Measurements from ENCODE around the gene PRAMEF14. TPM values are rescaled to one million over a fixed set of nuclear protein-coding genes. Genes with fewer than 3 reads are reported as not detected.
"Not testable (repeated sequence)": the region's sequence is repeated elsewhere in the genome, so short reads cannot be mapped to it uniquely, and the experiment has no call there.

PRAMEF14 gene
- polyA plus RNA-seq, 1 donor from 2014 or later: not detected

GRCh38 chr1:13366536-13366935 lies 19.6 kb upstream of the PRAMEF14 start:
- H3K9me2 ChIP-seq (ENCODE audit: insufficient read depth, low read length); H3K9me3 ChIP-seq (ENCODE audit: low read length); H4K20me1 ChIP-seq (ENCODE audit: insufficient read depth); H3K27ac ChIP-seq (ENCODE audit: low read length); H3K79me2 ChIP-seq (replicated peaks; ENCODE audit: insufficient read depth, low read length); H3K4me2 ChIP-seq (ENCODE audit: low read length); H3K9ac ChIP-seq (ENCODE audit: low read length); H3K27me3 ChIP-seq (ENCODE audit: insufficient read depth, low read depth, low read length); H3F3A ChIP-seq (ENCODE audit: insufficient read depth, low read length, poor library complexity, severe bottlenecking); H2AFZ ChIP-seq (ENCODE audit: low read depth, low read length); H3K4me3 ChIP-seq (ENCODE audit: low read length); H3K36me3 ChIP-seq (ENCODE audit: insufficient read depth, low read length): not testable (repeated sequence)

- H3K9me2 ChIP-seq (ENCODE audit: insufficient read depth, low read length): not testable (repeated sequence)
Measured at GRCh38 chr1:13364928-13365327, 18.0 kb upstream of the PRAMEF14 start.

GRCh38 chr1:13362364-13362763 lies 15.4 kb upstream of the PRAMEF14 start:
- H3K27ac ChIP-seq (ENCODE audit: low read length); H3K4me3 ChIP-seq (ENCODE audit: low read length); H3K9me2 ChIP-seq (ENCODE audit: insufficient read depth, low read length); H3K36me3 ChIP-seq (ENCODE audit: insufficient read depth, low read length); H3K79me2 ChIP-seq (replicated peaks; ENCODE audit: insufficient read depth, low read length); H3K9ac ChIP-seq (ENCODE audit: low read length); H4K20me1 ChIP-seq (ENCODE audit: insufficient read depth); H2AFZ ChIP-seq (ENCODE audit: low read depth, low read length); H3K4me2 ChIP-seq (ENCODE audit: low read length); H3K9me3 ChIP-seq (ENCODE audit: low read length); H3K27me3 ChIP-seq (ENCODE audit: insufficient read depth, low read depth, low read length); H3F3A ChIP-seq (ENCODE audit: insufficient read depth, low read length, poor library complexity, severe bottlenecking): not testable (repeated sequence)

More at GRCh38 chr1:13364928-13365327, 18.0 kb upstream of the PRAMEF14 start:
- not testable (repeated sequence) for H3K27me3 ChIP-seq (ENCODE audit: insufficient read depth, low read depth, low read length); H3K4me2 ChIP-seq (ENCODE audit: low read length); H3K4me3 ChIP-seq (ENCODE audit: low read length); H3F3A ChIP-seq (ENCODE audit: insufficient read depth, low read length, poor library complexity, severe bottlenecking); H3K27ac ChIP-seq (ENCODE audit: low read length); H3K9ac ChIP-seq (ENCODE audit: low read length); H3K79me2 ChIP-seq (replicated peaks; ENCODE audit: insufficient read depth, low read length); H3K9me3 ChIP-seq (ENCODE audit: low read length); H3K36me3 ChIP-seq (ENCODE audit: insufficient read depth, low read length); H2AFZ ChIP-seq (ENCODE audit: low read depth, low read length); H4K20me1 ChIP-seq (ENCODE audit: insufficient read depth)

- H4K20me1 ChIP-seq (ENCODE audit: insufficient read depth); H3K79me2 ChIP-seq (replicated peaks; ENCODE audit: insufficient read depth, low read length); H3K4me3 ChIP-seq (ENCODE audit: low read length); H3K27me3 ChIP-seq (ENCODE audit: insufficient read depth, low read depth, low read length); H3K9me3 ChIP-seq (ENCODE audit: low read length); H3F3A ChIP-seq (ENCODE audit: insufficient read depth, low read length, poor library complexity, severe bottlenecking); H3K27ac ChIP-seq (ENCODE audit: low read length); H2AFZ ChIP-seq (ENCODE audit: low read depth, low read length); H3K4me2 ChIP-seq (ENCODE audit: low read length); H3K9me2 ChIP-seq (ENCODE audit: insufficient read depth, low read length); H3K9ac ChIP-seq (ENCODE audit: low read length); H3K36me3 ChIP-seq (ENCODE audit: insufficient read depth, low read length): not testable (repeated sequence)
- TF ChIP-seq RAD21 (conservative IDR thresholded peaks at IDR 0.05): peak; percentile 74
- peak; percentile 85 for TF ChIP-seq SMC3 (conservative IDR thresholded peaks at IDR 0.05; ENCODE audit: poor library complexity)
- peak; percentile 80 for TF ChIP-seq CTCF (IDR thresholded peaks at IDR 0.05; ENCODE audit: poor library complexity, severe bottlenecking)
Measured at GRCh38 chr1:13356774-13357173, 9.8 kb upstream of the PRAMEF14 start.

GRCh38 chr1:13354475-13354874 lies 7.5 kb upstream of the PRAMEF14 start:
- not testable (repeated sequence) for H3K4me2 ChIP-seq (ENCODE audit: low read length); H3K36me3 ChIP-seq (ENCODE audit: insufficient read depth, low read length); H3K27ac ChIP-seq (ENCODE audit: low read length); H3K9me3 ChIP-seq (ENCODE audit: low read length); H3K79me2 ChIP-seq (replicated peaks; ENCODE audit: insufficient read depth, low read length); H2AFZ ChIP-seq (ENCODE audit: low read depth, low read length); H3K9me2 ChIP-seq (ENCODE audit: insufficient read depth, low read length); H3K9ac ChIP-seq (ENCODE audit: low read length); H4K20me1 ChIP-seq (ENCODE audit: insufficient read depth); H3F3A ChIP-seq (ENCODE audit: insufficient read depth, low read length, poor library complexity, severe bottlenecking); H3K4me3 ChIP-seq (ENCODE audit: low read length); H3K27me3 ChIP-seq (ENCODE audit: insufficient read depth, low read depth, low read length)

- H3K79me2 ChIP-seq (replicated peaks; ENCODE audit: insufficient read depth, low read length); H3F3A ChIP-seq (ENCODE audit: insufficient read depth, low read length, poor library complexity, severe bottlenecking); H3K4me3 ChIP-seq (ENCODE audit: low read length); H3K9ac ChIP-seq (ENCODE audit: low read length); H4K20me1 ChIP-seq (ENCODE audit: insufficient read depth); H3K4me2 ChIP-seq (ENCODE audit: low read length); H3K27ac ChIP-seq (ENCODE audit: low read length); H3K36me3 ChIP-seq (ENCODE audit: insufficient read depth, low read length); H3K9me2 ChIP-seq (ENCODE audit: insufficient read depth, low read length); H3K27me3 ChIP-seq (ENCODE audit: insufficient read depth, low read depth, low read length); H2AFZ ChIP-seq (ENCODE audit: low read depth, low read length); H3K9me3 ChIP-seq (ENCODE audit: low read length): not testable (repeated sequence)
Measured at GRCh38 chr1:13353476-13353875, 6.5 kb upstream of the PRAMEF14 start.

GRCh38 chr1:13342496-13342895 lies 4.4 kb downstream of the PRAMEF14 start:
- not testable (repeated sequence) for H3K9me3 ChIP-seq (ENCODE audit: low read length); H3K36me3 ChIP-seq (ENCODE audit: insufficient read depth, low read length); H3K27ac ChIP-seq (ENCODE audit: low read length); H3K79me2 ChIP-seq (replicated peaks; ENCODE audit: insufficient read depth, low read length); H3K4me3 ChIP-seq (ENCODE audit: low read length); H3K4me2 ChIP-seq (ENCODE audit: low read length); H4K20me1 ChIP-seq (ENCODE audit: insufficient read depth); H3K27me3 ChIP-seq (ENCODE audit: insufficient read depth, low read depth, low read length); H3K9ac ChIP-seq (ENCODE audit: low read length); H3K9me2 ChIP-seq (ENCODE audit: insufficient read depth, low read length); H2AFZ ChIP-seq (ENCODE audit: low read depth, low read length); H3F3A ChIP-seq (ENCODE audit: insufficient read depth, low read length, poor library complexity, severe bottlenecking)

Measured in neural cell (in vitro differentiated cells).